NOMO-1 (cell line): ENCODE results near the gene NPC2.
"Not testable (repeated sequence)": the region's sequence is repeated elsewhere in the genome, so short reads cannot be mapped to it uniquely, and the experiment has no call there.

Source experiments
- DNase-seq, 2 experiments: peaks; one replicate each; lab custom pipeline; 2025; ENCODE audit not compliant: unreplicated experiment in 2 of 2; lab: John Stamatoyannopoulos, UW

Gene NPC2

GRCh38 chr14:74492776-74493342 is at the start of gene NPC2:
Gene NPC2, minus strand, starts transcription at chr14:74493305. Its CDS starts 31 bp downstream, at chr14:74493274.
- no peak for DNase-seq

DNA sequence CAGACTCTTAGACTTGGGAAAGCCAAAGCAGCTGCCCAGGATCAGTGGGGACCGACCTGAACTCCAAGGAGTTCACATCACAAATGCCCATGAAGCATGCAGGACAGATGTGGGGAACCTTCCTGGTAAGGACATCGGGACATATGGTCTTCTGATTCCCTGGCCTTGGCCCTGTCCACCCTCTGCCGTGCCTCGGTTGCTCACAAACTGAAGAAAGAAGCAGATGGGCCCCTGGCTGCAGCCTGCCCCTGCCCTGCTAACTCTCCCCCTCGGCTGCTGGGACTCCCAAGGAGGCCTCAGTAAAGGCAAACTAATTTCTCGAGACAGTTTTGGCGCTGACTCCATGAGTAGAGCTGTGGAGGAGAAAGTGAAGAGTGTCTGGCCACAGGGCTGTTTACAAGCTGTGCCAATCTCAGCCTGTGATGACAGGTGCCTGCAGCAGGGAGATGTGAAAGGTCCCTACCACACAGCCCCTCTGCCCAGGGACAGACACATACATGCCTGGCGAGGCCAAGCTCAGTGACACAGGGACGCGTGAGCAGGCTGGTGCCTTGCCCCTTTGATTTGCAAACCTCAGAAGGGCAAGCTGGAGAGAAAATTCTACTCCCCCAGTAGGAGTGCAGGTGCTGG is 49.1 kb upstream of the NPC2 start:
- no peak for DNase-seq

- DNase-seq: no peak
Measured at GRCh38 chr14:74541225-74541624, 48.1 kb upstream of the NPC2 start.

DNA sequence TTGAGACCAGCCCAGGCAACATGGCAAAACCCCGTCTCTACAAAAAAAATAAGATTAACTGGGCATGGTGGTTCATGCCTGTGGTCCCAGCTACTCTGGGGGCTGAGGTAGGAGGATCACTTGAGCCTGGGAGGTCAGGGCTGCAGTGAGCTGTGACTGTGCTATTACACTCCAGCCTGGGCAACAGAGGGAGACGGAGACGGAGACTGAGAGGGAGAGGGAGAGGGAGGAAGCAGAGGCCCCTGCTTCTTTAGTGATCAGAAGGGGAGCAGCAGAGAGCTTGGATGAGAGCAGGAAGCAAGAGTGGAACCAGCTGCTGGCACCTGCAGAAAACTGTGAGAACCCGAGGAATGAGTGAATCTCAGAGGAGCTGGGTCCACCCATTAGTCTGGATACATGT is 46.4 kb upstream of the NPC2 start:
- no peak for DNase-seq

GRCh38 chr14:74538411-74539391 is 45.6 kb upstream of the NPC2 start:
- no peak for DNase-seq

GRCh38 chr14:74536336-74536735 is 43.2 kb upstream of the NPC2 start:
- DNase-seq: not testable (repeated sequence)

DNA sequence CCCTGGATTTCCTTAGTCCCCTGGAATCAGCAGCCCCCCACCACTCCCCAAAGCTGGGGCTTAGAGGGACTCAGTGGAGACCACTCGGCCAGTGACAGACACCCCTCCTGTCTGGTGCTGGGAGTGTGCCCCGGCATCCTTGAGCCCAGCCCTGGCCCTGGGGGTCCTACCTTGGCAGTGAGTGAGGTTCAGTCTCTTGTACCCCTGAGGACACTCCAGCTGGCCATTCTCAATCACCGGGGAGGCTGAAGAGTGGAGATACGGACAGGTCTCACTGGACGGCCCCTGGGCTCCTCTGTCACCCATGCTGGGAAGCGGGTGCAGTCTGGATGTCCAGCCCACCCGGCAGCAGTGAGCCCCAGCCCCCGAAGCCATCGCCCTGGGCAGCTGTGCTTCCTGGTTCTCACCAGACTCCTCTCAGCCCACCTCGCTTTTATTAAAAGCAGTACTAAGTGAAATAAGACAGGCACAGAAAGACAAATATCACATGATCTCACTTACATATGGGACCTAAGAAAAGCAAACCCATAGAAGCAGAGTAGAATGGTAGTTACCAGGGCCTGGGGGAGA is 42.7 kb upstream of the NPC2 start:
- no peak for DNase-seq

GRCh38 chr14:74533576-74533975 is 40.5 kb upstream of the NPC2 start:
- DNase-seq: no peak

GRCh38 chr14:74532246-74532645 is 39.1 kb upstream of the NPC2 start:
- DNase-seq: no peak

- DNase-seq: no peak
Measured at GRCh38 chr14:74531467-74531866, 38.4 kb upstream of the NPC2 start.

DNA sequence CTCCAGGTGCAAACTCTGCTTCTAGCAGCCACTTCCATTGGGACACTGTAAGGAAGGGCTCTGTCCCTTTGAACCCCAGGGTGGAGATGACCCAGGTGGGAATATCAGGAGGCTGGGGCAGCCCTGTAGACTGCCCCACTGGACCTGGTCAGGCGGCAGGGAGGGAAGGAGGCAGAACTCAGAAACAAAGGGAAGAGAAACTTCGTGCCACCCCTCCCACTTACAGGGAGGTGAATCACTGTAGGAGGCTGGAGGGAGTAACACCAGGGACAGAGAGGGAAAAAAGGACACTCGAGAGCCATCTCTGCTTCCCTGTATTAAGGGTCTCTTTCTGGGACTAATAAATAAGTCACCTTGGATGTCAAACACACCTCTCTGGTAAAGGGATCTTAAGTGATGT is 37.9 kb upstream of the NPC2 start:
- DNase-seq: no peak

- no peak for DNase-seq
Measured at GRCh38 chr14:74528886-74529285, 35.8 kb upstream of the NPC2 start.

DNA sequence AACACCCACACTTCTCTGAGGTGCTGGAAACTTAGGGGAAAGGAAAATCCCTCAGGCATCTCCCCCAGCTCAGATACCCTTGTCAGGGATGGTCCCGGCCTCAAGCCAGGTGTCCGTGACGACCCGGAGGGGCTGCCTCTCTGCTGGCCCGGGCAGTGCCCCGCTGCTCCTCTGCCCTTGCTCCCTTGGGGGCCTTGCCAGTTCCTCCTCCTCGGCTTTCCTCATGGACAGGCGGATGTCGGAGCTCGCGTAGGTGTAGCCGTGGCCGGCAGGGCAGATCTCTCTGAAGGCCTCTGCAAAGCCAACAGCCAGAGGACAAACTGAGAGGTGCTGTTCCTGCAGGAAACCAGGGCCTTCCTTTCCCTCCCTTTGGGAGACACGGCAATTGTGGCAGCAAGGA is 35.3 kb upstream of the NPC2 start:
- DNase-seq: no peak

- no peak for DNase-seq
Measured at GRCh38 chr14:74527736-74528280, 34.7 kb upstream of the NPC2 start.

- no peak for DNase-seq
Measured at GRCh38 chr14:74526854-74527585, 33.9 kb upstream of the NPC2 start.

DNA sequence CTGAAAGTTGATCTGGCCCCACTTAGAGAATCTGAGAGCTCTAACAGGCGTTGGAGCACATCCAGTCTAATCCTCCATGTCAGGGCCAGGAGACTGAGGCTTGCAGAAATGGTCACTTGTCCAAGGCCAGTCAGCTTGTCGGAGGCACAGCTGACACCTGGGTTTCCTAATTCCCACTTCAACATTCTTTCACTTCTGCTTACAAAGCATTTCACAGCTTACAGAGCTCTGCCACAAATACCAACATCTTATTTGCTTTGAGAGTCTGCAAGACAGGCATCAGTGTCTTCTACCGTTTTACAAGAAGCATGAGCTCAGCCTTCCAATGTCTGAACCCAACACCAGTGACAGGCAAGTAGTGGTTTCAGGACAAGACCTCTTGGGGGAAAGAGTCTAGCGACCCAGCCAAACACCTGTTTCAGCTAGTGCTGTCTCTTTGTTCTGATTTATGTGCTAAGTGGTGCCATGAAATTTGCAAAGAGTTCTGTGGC is 32.3 kb upstream of the NPC2 start:
- DNase-seq: peak; percentile 2 to 61

GRCh38 chr14:74524812-74525135 is 31.7 kb upstream of the NPC2 start:
- DNase-seq: no peak

DNA sequence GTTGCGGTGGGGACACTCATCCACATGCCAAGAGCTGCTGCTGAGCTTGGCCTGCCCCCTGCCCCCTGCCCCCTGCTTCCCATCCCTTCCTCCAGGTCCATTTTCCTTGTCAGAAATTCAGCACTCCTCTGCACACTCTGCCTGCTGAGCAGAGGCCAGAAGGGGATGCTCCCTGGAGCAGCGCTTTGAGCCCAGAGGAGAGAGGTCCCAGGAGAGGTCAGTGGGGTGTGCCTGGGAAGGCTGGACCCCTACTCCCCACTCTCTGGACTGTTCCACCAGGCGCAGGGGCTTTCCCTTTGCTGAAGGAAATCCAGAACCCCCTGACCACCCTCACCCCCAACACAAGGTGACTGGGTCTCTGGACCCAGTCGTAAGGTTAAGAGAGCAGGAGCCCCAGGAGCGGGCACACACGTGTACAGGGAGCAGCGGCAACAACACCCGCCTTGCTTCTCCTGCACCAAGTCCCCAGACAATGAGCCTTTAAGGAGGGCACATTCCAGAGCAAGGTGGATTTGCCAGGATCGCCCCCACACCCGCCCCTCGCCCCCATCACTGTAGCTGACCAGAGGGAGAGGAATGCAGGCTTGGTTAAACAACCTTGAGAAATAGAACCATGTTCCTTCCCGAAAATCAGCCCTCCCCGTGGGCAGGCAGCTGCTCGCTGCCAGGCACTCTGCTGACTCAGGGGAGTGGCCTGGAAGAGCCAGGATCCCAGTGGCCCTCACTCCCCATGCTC is 31.1 kb upstream of the NPC2 start:
- DNase-seq: no peak

- DNase-seq: no peak
Measured at GRCh38 chr14:74522740-74523139, 29.6 kb upstream of the NPC2 start.

- no peak for DNase-seq
Measured at GRCh38 chr14:74521756-74522155, 28.7 kb upstream of the NPC2 start.
